Measurements from ENCODE around the gene FLNC. TPM values are rescaled to one million over a fixed set of nuclear protein-coding genes. Genes with fewer than 3 reads are reported as not detected.

The FLNC gene
- total RNA-seq, 1 donor from 2014 or later = 106 TPM

- DNase-seq = no peak
These were observed 14.6 kb downstream of the FLNC start for GRCh38 chr7:128844777-128845311.

DNA sequence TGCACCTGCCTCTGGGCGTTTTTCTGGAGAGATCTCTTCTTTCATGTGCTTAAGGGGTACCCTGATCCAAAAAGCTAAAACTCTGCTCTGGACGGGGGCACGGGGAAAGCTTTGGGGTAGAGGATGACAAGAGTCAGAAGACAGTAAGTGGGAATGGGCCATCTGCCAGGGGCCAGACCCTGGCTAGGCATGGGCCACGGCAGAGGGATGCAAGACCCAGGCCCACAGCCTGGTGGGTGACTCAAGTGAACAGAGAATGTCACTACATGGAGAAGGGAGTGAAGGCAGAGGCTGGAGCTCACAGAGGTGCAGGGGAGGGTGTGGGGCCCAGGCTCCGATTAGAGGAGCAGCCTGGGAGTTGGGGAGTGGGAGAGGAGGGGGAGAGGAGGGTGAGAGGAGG lies 15.3 kb downstream of the FLNC start:
- DNase-seq = no peak

DNA sequence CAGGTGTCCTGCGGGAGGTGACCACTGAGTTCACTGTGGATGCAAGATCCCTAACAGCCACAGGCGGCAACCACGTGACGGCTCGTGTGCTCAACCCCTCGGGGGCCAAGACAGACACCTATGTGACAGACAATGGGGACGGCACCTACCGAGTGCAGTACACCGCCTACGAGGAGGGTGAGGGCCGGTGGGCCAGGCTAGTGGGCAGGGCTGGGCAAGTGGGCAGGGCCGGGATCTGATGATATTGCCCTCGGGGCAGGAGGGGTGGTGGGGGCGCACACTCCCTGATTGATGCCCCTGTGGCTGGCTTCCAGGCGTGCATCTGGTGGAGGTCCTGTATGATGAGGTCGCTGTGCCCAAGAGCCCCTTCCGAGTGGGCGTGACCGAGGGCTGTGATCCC lies 15.8 kb downstream of the FLNC start:
- no peak for DNase-seq

DNA sequence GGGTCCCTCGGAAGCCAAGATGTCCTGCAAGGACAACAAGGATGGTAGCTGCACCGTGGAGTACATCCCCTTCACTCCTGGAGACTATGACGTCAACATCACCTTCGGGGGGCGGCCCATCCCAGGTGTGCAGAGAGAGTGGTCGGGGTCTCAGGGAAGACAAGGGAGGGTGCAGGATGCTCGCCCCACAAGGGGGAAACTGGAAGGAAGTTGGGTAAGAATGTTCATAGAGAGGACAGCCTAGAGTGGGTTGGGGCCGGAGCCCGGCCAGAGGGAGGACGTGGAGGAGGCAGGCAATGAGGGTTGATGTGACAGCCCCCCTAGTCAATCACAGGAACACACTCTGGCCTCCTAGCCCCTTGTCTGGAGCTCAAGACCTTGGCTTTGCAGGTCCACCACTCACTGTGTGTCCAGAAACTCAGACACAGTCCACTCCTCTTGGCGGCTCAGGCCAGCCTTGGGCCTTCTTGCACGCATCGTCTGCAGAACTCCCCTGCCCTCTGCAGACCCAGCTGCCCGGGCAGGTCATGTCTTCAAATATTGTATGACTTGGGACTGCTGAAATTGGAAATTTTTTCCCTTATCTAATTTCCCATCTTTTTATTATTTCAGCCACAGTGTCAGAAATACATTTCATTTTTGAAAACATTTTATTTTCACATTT lies 16.7 kb downstream of the FLNC start:
- DNase-seq = no peak

- DNase-seq = no peak
These were observed 17.6 kb downstream of the FLNC start for GRCh38 chr7:128847721-128848211.

- DNase-seq = no peak
These were observed 18.3 kb downstream of the FLNC start for GRCh38 chr7:128848289-128849155.

GRCh38 chr7:128849156-128849515 lies 18.9 kb downstream of the FLNC start:
- no peak for DNase-seq

- no peak for DNase-seq
These were observed 19.7 kb downstream of the FLNC start for GRCh38 chr7:128849804-128850490.

- DNase-seq = no peak
These were observed 22.5 kb downstream of the FLNC start for GRCh38 chr7:128852537-128853254.

- no peak for DNase-seq
These were observed 23.6 kb downstream of the FLNC start for GRCh38 chr7:128853799-128854198.

- DNase-seq = no peak
These were observed 24.2 kb downstream of the FLNC start for GRCh38 chr7:128854396-128854795.

GRCh38 chr7:128855559-128855958 lies 25.4 kb downstream of the FLNC start:
- no peak for DNase-seq

DNA sequence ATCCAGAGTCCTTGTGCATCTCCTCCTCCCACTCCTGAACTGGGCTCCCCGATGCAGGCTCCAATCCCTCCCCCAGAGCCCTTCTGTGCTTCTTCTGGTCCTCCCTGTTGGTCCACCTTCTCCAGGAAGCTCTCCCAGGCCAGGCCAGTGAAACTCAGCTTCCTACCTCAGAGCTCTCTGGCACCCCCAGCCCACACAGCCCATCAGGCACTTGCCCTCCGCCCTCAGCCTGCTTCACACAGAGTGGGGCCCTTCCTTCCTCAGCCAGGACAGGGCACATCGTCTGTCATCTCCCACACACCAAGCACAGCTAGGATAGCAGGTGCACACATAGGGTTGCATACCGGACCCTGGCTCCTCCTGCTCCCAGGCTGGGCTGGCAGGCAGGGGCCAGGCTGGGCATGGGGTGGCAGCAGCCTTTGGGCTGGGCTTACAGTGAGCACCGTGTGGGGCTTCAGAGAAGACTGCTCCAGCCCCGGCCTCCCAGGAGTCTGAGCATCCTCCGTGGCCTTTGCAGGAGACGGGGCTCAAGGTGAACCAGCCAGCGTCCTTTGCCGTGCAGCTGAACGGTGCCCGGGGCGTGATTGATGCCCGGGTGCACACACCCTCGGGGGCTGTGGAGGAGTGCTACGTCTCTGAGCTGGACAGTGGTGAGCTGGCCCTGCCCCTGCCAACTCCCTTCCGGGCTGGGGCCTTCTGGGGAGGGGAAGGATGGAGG lies 26.0 kb downstream of the FLNC start:
- DNase-seq = no peak

DNA sequence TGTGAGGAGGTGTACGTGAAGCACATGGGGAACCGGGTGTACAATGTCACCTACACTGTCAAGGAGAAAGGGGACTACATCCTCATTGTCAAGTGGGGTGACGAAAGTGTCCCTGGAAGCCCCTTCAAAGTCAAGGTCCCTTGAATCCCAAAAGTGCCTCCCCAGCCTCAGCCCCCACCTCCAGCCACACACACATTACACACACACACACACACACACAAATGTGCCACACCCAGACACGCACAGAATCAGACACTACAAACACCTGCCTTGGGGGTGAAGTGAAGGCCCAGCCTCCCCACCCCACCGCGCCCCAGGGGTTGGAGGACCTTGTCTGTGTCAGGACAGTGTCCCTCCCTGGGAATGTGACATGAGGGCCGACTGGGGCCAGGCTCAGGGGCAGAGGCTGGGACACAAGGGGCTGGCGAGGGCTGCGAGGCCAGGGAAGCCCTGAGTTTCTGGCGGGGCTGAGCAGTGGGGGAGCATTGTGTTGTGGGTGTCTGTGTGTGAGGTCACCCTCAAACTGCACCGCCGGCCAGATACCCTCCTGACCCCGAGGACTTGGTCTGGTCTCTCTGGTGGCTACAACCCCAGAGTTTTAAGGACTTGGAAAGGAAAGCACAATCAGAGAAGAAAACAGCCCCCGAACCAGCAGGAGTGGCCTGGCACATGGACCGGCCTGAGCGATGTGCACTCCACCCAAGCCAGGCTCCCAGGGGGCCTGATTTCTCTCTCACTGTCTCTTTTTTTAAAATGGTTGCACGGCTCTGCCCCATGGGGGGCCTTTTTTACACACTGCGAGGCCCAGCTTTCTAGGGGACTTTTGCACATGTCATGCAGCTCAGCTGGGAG lies 28.4 kb downstream of the FLNC start:
- no peak for DNase-seq

GRCh38 chr7:128859232-128860157 lies 29.3 kb downstream of the FLNC start:
- no peak for DNase-seq

DNA sequence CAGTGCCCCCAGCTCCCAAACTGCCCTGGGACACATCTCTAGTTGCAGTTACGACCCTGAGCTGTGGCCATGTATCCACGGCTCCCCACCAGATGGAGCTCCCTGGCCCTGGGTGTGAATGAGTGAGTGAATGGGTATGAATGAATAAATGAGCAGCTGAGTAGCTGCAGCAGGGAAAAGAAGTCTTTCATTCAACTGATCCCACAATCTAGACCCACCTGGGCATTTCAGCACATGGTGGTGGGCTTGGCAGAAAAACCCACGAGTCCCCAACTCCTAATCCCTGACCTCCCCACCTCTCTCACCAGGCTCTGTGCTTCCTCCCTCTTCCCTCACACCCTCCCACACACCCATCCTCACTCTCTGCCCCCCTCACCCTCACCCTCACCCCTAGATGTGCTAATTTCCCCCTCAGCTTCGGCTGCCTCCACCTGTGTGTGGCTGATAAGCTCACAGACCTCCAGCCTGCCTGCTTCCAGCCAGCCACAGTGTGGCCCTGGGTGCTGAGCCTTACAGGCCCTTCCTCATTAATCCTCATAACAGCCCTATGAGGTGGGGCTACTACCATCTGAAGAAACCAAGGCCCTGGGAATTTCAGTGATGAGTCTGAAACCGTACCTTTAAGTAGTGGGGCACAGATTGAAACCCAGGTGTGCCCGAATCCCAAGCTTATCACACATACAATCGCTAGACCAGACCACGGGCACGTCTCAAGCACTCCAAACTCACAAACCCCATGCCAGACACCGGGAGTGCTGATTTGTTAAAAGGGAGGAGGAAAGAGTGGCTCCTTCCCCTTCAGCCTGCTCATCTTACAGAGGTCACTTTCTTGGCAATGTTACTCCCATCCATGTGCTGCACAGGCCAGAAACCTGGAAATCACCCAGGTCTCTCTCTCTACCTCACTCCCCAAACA lies 30.2 kb downstream of the FLNC start:
- peak; percentile 58 for DNase-seq

GRCh38 chr7:128861957-128862570 lies 31.9 kb downstream of the FLNC start:
- DNase-seq = no peak
